ENCODE data around the gene RBM38. TPM values are rescaled to one million over a fixed set of nuclear protein-coding genes. Genes with fewer than 3 reads are reported as not detected.
A peak's percentile ranks its signal among the peaks of the same experiment; 100 is the strongest.

Gene RBM38
- total and polyA plus RNA-seq, 9 of the 15 experiments (the other 6 are each of a cell fraction or from before 2014, with no cell fraction given) = 0.28 to 82.4 (median 33.2) TPM

- TF ChIP-seq NR4A1 (CRISPR knock-in tag; IDR thresholded peaks at IDR 0.05) = no peak
- TF ChIP-seq NR4A1 (tag; IDR thresholded peaks at IDR 0.05) = peak; percentile 74
- TF ChIP-seq GTF2A2 (tag; IDR thresholded peaks at IDR 0.05) = no peak
- peak; percentile 80 for TF ChIP-seq NEUROD1 (IDR thresholded peaks at IDR 0.05; ENCODE audit: borderline replicate concordance, low read depth, low read length, partially characterized antibody)
- TF ChIP-seq TSC22D4 (tag; IDR thresholded peaks at IDR 0.05) = no peak
- TF ChIP-seq EP300 (IDR thresholded peaks at IDR 0.05; ENCODE audit: low read length) = peak; percentile 95
- TF ChIP-seq ATF7 (IDR thresholded peaks at IDR 0.05) = peak; percentile 78
- TF ChIP-seq CREM (IDR thresholded peaks at IDR 0.05; ENCODE audit: low read depth) = peak; percentile 67
- no peak for TF ChIP-seq ELK1 (CRISPR knock-in tag; IDR thresholded peaks at IDR 0.05)
- TF ChIP-seq ZNF766 (CRISPR knock-in tag; conservative IDR thresholded peaks at IDR 0.05) = peak; percentile 86
- TF ChIP-seq PHB2 (IDR thresholded peaks at IDR 0.05; ENCODE audit: low read depth) = peak; percentile 85
- TF ChIP-seq MTA1 (IDR thresholded peaks at IDR 0.05; ENCODE audit: borderline replicate concordance) = peak; percentile 85; the same call in 1 of the 2 replicates
- peak; percentile 82 for TF ChIP-seq PML (IDR thresholded peaks at IDR 0.05; ENCODE audit: low read length)
- peak; percentile 89 for TF ChIP-seq RNF2 (IDR thresholded peaks at IDR 0.05)
- TF ChIP-seq E4F1 (CRISPR knock-in tag; IDR thresholded peaks at IDR 0.05; ENCODE audit: borderline replicate concordance) = no peak
- peak; percentile 65 to 69; a peak in 2 of 4 replicates for TF ChIP-seq ARNT (IDR thresholded peaks at IDR 0.05)
- no peak for TF ChIP-seq HSF4 (CRISPR knock-in tag; IDR thresholded peaks at IDR 0.05; ENCODE audit: borderline replicate concordance)
- TF ChIP-seq TCFL5 (CRISPR knock-in tag; conservative IDR thresholded peaks at IDR 0.05) = no peak
- TF ChIP-seq GABPA (tag; conservative IDR thresholded peaks at IDR 0.05; ENCODE audit: low read depth) = no peak; the same call in 1 of the 2 replicates
- TF ChIP-seq, protein P1, sequence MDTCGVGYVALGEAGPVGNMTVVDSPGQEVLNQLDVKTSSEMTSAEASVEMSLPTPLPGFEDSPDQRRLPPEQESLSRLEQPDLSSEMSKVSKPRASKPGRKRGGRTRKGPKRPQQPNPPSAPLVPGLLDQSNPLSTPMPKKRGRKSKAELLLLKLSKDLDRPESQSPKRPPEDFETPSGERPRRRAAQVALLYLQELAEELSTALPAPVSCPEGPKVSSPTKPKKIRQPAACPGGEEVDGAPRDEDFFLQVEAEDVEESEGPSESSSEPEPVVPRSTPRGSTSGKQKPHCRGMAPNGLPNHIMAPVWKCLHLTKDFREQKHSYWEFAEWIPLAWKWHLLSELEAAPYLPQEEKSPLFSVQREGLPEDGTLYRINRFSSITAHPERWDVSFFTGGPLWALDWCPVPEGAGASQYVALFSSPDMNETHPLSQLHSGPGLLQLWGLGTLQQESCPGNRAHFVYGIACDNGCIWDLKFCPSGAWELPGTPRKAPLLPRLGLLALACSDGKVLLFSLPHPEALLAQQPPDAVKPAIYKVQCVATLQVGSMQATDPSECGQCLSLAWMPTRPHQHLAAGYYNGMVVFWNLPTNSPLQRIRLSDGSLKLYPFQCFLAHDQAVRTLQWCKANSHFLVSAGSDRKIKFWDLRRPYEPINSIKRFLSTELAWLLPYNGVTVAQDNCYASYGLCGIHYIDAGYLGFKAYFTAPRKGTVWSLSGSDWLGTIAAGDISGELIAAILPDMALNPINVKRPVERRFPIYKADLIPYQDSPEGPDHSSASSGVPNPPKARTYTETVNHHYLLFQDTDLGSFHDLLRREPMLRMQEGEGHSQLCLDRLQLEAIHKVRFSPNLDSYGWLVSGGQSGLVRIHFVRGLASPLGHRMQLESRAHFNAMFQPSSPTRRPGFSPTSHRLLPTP (IDR thresholded peaks at IDR 0.05; ENCODE audit: borderline replicate concordance, extremely low read depth, insufficient read length) = peak; percentile 78
- peak; percentile 72 for TF ChIP-seq MYC (IDR thresholded peaks at IDR 0.05; ENCODE audit: low read depth, low read length)
- TF ChIP-seq MYC (CRISPR knock-in tag; IDR thresholded peaks at IDR 0.05; ENCODE audit: borderline replicate concordance, low read depth) = no peak
- TF ChIP-seq MAFF (IDR thresholded peaks at IDR 0.05; ENCODE audit: low read length) = peak; percentile 6; the same call in 1 of the 2 replicates
- peak; percentile 57 for TF ChIP-seq RBFOX2 (IDR thresholded peaks at IDR 0.05; ENCODE audit: low read depth, low read length)
These were observed 18.6 kb downstream of the RBM38 start (continued) for GRCh38 chr20:57409672-57410397.
